Smooth muscle cell (in vitro differentiated cells): ENCODE results near the gene SIPA1L3. TPM values are rescaled to one million over a fixed set of nuclear protein-coding genes. Genes with fewer than 3 reads are reported as not detected.

Experiments used
- DNase-seq: peaks from one replicate; lab custom pipeline; 2025; ENCODE audit not compliant: unreplicated experiment; lab: John Stamatoyannopoulos, UW
- H2AFZ ChIP-seq: fragments of 200-600 bp; sonication (generic); 2 replicates; pipeline ENCODE4 v1.6.0; 2016; ENCODE audit warnings: antibody characterized with exemption, low read depth, mild to moderate bottlenecking
- H3F3A ChIP-seq: fragments of 200-600 bp; sonication (generic); 2 replicates; pipeline ENCODE4 v1.6.0; 2017; ENCODE audit warnings: antibody characterized with exemption, low read depth
- H3K27ac ChIP-seq: fragments of 200-600 bp; sonication (generic); 2 replicates; pipeline ENCODE4 v1.5.1; 2016; ENCODE audit warnings: low read depth, mild to moderate bottlenecking
- H3K27me3 ChIP-seq: fragments of 200-600 bp; sonication (generic); 2 replicates; pipeline ENCODE4 v1.6.1; 2016; ENCODE audit warnings: low read depth, mild to moderate bottlenecking
- H3K36me3 ChIP-seq: fragments of 200-600 bp; sonication (generic); 2 replicates; pipeline ENCODE4 v1.5.1; 2016; ENCODE audit warnings: low read depth
- H3K4me1 ChIP-seq: fragments of 200-600 bp; sonication (generic); 2 replicates; pipeline ENCODE4 v1.5.1; 2016; ENCODE audit warnings: low read depth
- H3K4me2 ChIP-seq: fragments of 200-600 bp; sonication (generic); 2 replicates; pipeline ENCODE4 v1.6.0; 2016; ENCODE audit warnings: mild to moderate bottlenecking
- H3K4me3 ChIP-seq: fragments of 200-600 bp; sonication (generic); 2 replicates; pipeline ENCODE4 v1.5.1; 2016; ENCODE audit warnings: mild to moderate bottlenecking
- H3K79me2 ChIP-seq: fragments of 200-600 bp; sonication (generic); 2 replicates; pipeline ENCODE4 v1.6.0; 2016; ENCODE audit warnings: low read depth, mild to moderate bottlenecking
- H3K9ac ChIP-seq: fragments of 200-600 bp; sonication (generic); 2 replicates; pipeline ENCODE4 v1.6.0; 2016; ENCODE audit warnings: low read depth
- H3K9me3 ChIP-seq: fragments of 200-600 bp; sonication (generic); replicated peaks from 2 replicates; pipeline ENCODE4 v1.5.1; 2016; ENCODE audit warnings: low read depth
- H4K20me1 ChIP-seq: fragments of 200-600 bp; sonication (generic); 2 replicates; pipeline ENCODE4 v1.6.0; 2016; ENCODE audit warnings: low read depth
- WGBS: methylation state at CpG from one replicate; pipeline ENCODE4 v1.1.7; 2016; ENCODE audit warnings: low lambda C conversion rate; 5-methylcytosine and 5-hydroxymethylcytosine counted together
- polyA plus RNA-seq: library from polyadenylated mRNA; unstranded; fragments of >200 nt; fragmentation: Nextera tagmentation; extraction: Ambion mirVana; gene quantifications from 2 replicates; pipeline ENCODE4 v1.2.1, GENCODE V29; 2016
- total RNA-seq: library from RNA; depleted of rRNA; stranded (reverse); fragments of >200 nt; gene quantifications from 2 replicates; pipeline ENCODE4 v1.2.3, GENCODE V29; 2014
- TF ChIP-seq, protein P1 (sequence below): fragments of 200-600 bp; sonication (generic); IDR thresholded peaks from 2 replicates; pipeline ENCODE4 v1.5.1; 2017; ENCODE audit warnings: borderline replicate concordance, mild to moderate bottlenecking, antibody characterized with exemption; ENCODE audit not compliant: insufficient read depth, poor library complexity, severe bottlenecking

The SIPA1L3 gene
- total and polyA plus RNA-seq, 2 experiments from 2014 or later, result 6.5 to 7.6 TPM

DNA sequence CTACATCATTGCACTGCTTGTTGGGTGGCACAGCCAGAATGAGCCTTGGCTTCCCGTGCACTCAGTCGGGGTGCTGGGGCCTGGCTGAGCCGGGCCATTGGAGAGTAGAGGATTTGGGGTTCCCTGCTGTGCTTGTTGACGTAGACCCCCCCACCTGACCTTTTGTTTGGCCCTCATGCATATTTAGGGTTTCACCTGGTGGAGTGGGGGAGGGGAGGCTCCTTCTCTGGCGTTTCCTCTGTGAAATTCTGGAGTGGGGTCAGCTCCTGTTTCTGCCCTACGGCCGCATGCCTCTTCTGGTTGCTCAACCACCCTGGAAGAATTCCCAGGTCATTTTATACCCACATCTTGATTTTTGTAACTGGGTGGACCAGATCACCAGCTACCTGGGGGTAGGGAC lies 82.8 kb downstream of the SIPA1L3 start:
- no peak overlapping the region for H3K27ac ChIP-seq
- no peak for DNase-seq
- no peaks in the 10 kb centered on the region for H3F3A ChIP-seq
- no peak overlapping the region for H2AFZ ChIP-seq
- no peaks in the 10 kb centered on the region for H3K27me3 ChIP-seq
- H3K9me3 ChIP-seq, result no peaks in the 10 kb centered on the region
- TF ChIP-seq, protein P1, sequence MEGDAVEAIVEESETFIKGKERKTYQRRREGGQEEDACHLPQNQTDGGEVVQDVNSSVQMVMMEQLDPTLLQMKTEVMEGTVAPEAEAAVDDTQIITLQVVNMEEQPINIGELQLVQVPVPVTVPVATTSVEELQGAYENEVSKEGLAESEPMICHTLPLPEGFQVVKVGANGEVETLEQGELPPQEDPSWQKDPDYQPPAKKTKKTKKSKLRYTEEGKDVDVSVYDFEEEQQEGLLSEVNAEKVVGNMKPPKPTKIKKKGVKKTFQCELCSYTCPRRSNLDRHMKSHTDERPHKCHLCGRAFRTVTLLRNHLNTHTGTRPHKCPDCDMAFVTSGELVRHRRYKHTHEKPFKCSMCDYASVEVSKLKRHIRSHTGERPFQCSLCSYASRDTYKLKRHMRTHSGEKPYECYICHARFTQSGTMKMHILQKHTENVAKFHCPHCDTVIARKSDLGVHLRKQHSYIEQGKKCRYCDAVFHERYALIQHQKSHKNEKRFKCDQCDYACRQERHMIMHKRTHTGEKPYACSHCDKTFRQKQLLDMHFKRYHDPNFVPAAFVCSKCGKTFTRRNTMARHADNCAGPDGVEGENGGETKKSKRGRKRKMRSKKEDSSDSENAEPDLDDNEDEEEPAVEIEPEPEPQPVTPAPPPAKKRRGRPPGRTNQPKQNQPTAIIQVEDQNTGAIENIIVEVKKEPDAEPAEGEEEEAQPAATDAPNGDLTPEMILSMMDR, result no peak
- no peaks in the 10 kb centered on the region for H3K36me3 ChIP-seq
- peaks cover 21% of the 10 kb centered on the region for H4K20me1 ChIP-seq
- no peak overlapping the region for H3K4me3 ChIP-seq
- H3K79me2 ChIP-seq, result no peaks in the 10 kb centered on the region
- H3K4me1 ChIP-seq, result peaks cover 9% of the 10 kb centered on the region
- WGBS, result 78% methylated on average over 7 of the region's 7 CpGs
- no peak overlapping the region for H3K4me2 ChIP-seq
- H3K9ac ChIP-seq, result no peak overlapping the region

DNA sequence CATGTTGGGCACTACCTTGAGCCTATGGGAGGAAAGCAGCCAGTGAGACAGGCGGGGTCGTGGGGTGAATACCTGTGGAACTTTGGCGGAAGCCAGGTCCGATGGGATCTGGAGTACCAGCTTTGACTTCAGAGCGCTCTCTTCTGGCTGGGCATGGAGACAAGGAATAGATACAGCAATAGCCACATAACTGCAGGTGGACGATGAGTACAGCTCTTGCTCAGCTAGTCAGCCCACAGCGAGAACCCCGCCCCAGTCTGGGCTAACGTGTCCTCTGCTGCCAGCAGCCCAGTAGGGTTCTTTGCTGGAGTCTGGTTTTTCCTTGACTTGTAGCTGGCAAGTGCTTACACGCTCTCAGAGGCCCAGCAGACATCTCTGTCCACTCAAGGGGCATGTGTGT lies 83.4 kb downstream of the SIPA1L3 start:
- no peaks in the 10 kb centered on the region for H3K79me2 ChIP-seq
- H3K27ac ChIP-seq, result no peak overlapping the region
- H3K4me1 ChIP-seq, result peaks cover 9% of the 10 kb centered on the region

DNA sequence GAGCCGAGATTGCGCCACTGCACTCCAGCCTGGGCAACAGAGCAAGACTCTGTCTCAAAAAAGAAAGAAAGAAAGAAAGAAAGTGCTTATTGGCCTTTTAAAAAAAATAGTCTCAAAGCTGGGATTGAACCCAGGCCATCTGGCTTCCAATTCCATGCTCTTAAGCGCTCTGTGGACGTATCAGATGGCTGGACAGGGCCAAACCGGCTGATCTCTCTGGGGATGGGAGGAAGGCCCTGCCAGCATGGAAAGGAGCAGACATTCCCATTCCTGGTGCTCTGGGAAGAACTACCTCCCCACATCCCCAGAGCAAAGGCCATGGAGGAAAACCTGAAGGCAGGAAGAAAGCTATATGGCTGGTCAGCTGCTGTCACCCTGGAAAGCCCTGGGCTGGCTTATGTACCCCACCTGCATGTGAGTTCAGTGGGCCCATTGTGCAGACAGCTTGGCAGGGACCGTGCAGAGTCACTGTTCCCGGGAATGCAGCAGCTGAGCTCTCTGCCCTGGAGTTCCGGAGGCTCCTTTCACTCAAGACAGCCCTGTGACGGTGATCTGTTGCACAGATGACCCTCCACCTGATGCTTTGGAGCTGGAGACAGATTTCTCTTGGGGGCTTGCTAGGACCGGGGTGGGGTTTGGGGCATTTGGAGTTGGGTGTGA lies 84.3 kb downstream of the SIPA1L3 start:
- H3K4me3 ChIP-seq, result no peak overlapping the region
- DNase-seq, result no peak
- no peak overlapping the region for H3K27ac ChIP-seq
- H3K9ac ChIP-seq, result no peak overlapping the region
- H3K4me2 ChIP-seq, result no peak overlapping the region
- H3K27me3 ChIP-seq, result no peaks in the 10 kb centered on the region
- no peak overlapping the region for H2AFZ ChIP-seq
- no peaks in the 10 kb centered on the region for H3K36me3 ChIP-seq
- no peaks in the 10 kb centered on the region for H3K79me2 ChIP-seq
- H3K4me1 ChIP-seq, result peaks cover 9% of the 10 kb centered on the region
- 79% methylated on average over 10 of the region's 10 CpGs for WGBS
- no peaks in the 10 kb centered on the region for H3F3A ChIP-seq
- no peaks in the 10 kb centered on the region for H3K9me3 ChIP-seq
- peaks cover 21% of the 10 kb centered on the region for H4K20me1 ChIP-seq
- TF ChIP-seq, protein P1, result no peak

More for the DNA sequence above, 83.4 kb downstream of the SIPA1L3 start:
- DNase-seq, result no peak
- Histone ChIP-seq H3K9ac (no peak overlapping the region), H3F3A (no peaks in the 10 kb centered on the region), H3K9me3 (no peaks in the 10 kb centered on the region), H3K27me3 (no peaks in the 10 kb centered on the region), H4K20me1 (peaks cover 21% of the 10 kb centered on the region), H3K36me3 (no peaks in the 10 kb centered on the region), H2AFZ (no peak overlapping the region), H3K4me2 (no peak overlapping the region), H3K4me3 (no peak overlapping the region)
- TF ChIP-seq, protein P1, result no peak
- 80% methylated on average over 10 of the region's 10 CpGs for WGBS

DNA sequence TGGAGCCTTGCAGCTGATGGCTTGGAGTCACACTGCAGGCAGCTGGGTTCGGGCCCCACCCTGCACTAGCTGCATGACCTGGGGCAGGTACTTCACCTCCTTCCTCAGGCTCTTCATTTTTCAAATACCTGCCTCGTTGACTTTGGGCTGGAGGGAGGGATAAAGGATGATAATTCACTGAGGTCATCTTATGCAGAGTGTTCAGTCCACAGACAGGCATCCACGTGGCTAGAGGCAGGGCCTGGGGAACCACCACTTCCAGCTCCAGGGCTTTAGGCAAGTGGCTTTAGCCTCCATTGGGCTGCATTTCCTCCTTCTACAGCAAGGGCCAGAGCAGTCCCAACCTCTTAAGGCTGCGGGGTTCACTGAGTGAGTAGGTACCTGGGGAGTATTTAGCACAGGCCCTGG lies 84.8 kb downstream of the SIPA1L3 start:
- H3K79me2 ChIP-seq, result no peaks in the 10 kb centered on the region
- H3K36me3 ChIP-seq, result no peaks in the 10 kb centered on the region
- peaks cover 9% of the 10 kb centered on the region for H3K4me1 ChIP-seq
- H3F3A ChIP-seq, result no peaks in the 10 kb centered on the region
- H2AFZ ChIP-seq, result no peak overlapping the region
- TF ChIP-seq, protein P1, result no peak
- H3K27ac ChIP-seq, result no peak overlapping the region
- DNase-seq, result no peak
- peaks cover 21% of the 10 kb centered on the region for H4K20me1 ChIP-seq
- 57% methylated on average over 4 of the region's 4 CpGs for WGBS
- H3K27me3 ChIP-seq, result no peaks in the 10 kb centered on the region
- no peak overlapping the region for H3K4me2 ChIP-seq
- no peak overlapping the region for H3K9ac ChIP-seq
- H3K9me3 ChIP-seq, result no peaks in the 10 kb centered on the region
- no peak overlapping the region for H3K4me3 ChIP-seq
